Mucosa of gallbladder (tissue), 1 donor: ENCODE data around the gene TMEM219. TPM values are rescaled to one million over a fixed set of nuclear protein-coding genes. Genes with fewer than 3 reads are reported as not detected.

Experiments used
- DNase-seq: peaks from one replicate; pipeline ENCODE4 v3.0.0-alpha.2; 2020; ENCODE audit warnings: low spot score
- total RNA-seq: library from RNA; stranded (reverse); gene quantifications from one replicate; pipeline ENCODE4 v1.2.1, GENCODE V29; 2021
- donor health status: DM: no; HTN: no; CAD: no.

TMEM219 gene
- total RNA-seq, 1 donor from 2014 or later, result 167 TPM

DNA sequence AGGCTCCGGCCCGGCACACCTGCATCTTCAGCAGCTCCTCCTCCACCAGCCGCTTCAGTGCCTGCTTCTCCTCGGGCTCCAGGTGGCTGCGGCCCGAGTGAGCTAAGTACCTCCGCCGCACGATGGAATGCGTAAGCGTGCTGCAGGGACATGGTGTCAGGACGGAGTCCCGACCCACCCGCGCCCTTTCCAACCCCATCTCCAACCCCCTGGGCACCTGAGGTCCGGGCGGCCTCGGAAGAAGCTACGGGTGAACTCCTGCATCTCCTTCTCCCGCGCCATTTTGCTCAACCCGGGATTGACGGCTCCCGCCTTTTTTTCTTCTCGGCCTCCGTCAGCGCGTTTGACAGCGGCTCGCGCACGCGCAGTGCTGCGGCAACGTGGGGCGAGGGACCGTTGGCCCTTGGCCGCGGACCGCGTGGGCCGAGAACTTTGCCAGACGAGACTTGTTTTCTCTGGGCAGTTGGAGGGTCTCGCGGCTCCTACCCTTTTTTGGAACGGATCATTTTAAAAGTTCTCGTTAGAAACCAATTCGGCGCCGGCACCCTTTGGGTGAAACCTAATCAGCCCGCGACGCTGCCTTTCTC is 33.5 kb downstream of the TMEM219 start, which contains the start of gene HIRIP3:
Gene HIRIP3, minus strand, starts transcription at position 294 of the 587 bp plus-strand sequence. Its CDS starts 12 bp downstream, at position 282.
- peak; percentile 87 for DNase-seq

DNA sequence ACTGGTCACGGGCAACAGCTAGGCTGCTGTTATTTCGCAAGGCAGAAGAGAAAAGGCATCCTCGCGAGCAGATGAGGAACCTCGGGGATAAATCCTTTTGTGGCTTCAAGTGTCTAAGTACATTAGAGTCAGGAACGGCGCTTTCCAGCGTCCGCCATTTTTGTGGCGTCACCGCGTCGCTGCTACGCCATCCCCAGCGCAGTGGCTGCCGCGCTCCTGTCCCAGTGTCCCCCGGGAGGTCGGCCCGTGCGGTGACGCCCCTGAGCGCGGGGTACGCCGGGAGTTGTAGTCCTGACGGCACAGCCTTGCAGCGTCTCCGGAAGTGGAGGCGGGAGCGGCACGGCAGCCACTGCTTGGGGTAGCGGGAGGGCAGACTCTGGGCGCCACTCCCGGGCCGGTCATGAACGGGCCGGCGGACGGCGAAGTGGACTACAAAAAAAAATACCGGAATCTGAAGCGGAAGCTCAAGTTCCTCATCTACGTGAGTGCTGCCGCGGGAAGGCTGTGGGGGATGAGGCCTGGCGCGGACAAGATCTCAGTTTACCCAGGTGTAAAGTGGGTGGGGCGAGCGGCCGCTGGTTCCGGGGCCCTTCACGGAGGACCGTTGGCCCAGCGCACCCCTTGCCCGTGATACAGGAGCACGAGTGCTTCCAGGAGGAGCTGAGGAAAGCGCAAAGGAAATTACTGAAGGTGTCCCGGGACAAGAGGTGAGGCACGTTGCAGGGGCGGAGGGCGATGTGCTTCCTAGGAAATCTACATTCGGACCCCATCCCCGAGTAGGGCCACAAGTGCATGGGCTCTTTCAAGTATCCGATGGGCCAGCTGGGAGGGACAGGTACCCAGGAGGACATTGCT is 34.3 kb downstream of the TMEM219 start, which contains the start of gene INO80E:
Gene INO80E, plus strand, starts transcription at position 331 of the 855 bp plus-strand sequence. Its CDS starts 70 bp downstream, at position 401.
- peak; percentile 98 for DNase-seq

DNA sequence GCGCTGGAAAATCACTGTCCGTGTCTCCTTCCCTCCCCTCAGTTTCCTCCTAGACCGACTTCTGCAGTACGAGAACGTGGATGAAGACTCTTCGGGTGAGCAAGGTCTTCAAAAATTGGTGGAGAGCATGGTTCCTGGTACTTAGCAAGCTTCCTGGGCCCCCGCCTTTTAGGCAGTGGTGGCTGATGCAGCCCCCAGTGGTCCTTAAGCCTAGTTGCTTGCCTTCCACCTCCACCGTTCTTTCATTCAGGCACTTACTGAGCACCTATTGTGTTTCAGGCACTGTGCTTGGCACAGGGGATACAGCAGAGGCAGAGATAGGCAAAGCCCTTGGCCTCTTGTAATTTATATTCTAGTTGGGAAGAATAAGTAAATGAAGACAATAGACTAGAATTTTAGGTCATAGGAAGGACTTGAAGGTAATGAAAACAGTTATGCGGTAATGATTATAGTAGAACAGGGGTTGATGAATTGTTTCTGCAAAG is 34.9 kb downstream of the TMEM219 start:
- DNase-seq, result no peak

DNA sequence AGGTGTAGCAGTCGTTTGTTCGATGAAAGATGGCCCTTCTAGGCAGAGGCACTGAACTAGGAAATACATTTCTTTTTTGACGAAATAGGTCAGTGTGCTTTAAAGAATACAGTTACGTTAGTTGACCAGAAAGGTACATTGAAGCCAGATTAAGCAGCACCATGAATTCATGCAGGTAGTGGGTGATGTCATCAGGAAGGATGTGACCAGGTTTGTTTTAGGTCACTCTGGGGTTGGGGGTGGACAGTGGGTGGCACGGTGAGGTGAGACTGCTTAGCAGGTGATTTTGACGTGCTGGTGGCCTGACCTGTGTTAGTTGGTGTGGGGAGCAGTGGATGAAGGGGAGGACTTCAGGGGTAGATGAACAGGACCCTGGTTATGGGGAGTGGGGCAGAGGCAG is 37.7 kb downstream of the TMEM219 start:
- DNase-seq, result no peak

GRCh38 chr16:30000735-30001631 is 39.1 kb downstream of the TMEM219 start:
- no peak for DNase-seq

- no peak for DNase-seq
Measured at GRCh38 chr16:30002614-30003346, 40.9 kb downstream of the TMEM219 start.

- no peak for DNase-seq
Measured at GRCh38 chr16:30003670-30004423, 42.0 kb downstream of the TMEM219 start.

GRCh38 chr16:30004424-30004776 is 42.5 kb downstream of the TMEM219 start:
- DNase-seq, result no peak

DNA sequence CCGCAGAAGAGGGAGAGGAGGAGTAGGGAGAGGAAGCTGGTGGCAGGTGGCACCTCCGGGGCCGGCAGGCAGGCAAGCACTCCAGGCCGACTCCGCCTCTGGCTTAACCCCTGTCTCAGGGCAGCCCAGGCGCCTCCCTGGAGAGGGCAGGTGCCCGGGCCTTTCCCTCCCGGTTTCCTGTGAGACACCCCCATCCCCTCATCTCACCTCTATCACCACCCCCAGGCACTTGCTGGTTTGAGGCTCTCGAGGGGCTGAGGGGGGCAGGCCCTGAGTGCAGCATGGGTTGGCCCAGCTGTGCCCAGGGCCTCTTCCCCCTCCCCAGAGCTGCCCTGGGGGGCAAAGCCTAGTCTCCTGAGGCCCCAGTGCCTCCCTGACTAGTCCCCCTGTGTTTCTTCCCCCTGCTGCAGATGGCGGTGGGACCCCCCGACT is 42.9 kb downstream of the TMEM219 start:
- DNase-seq, result no peak

DNA sequence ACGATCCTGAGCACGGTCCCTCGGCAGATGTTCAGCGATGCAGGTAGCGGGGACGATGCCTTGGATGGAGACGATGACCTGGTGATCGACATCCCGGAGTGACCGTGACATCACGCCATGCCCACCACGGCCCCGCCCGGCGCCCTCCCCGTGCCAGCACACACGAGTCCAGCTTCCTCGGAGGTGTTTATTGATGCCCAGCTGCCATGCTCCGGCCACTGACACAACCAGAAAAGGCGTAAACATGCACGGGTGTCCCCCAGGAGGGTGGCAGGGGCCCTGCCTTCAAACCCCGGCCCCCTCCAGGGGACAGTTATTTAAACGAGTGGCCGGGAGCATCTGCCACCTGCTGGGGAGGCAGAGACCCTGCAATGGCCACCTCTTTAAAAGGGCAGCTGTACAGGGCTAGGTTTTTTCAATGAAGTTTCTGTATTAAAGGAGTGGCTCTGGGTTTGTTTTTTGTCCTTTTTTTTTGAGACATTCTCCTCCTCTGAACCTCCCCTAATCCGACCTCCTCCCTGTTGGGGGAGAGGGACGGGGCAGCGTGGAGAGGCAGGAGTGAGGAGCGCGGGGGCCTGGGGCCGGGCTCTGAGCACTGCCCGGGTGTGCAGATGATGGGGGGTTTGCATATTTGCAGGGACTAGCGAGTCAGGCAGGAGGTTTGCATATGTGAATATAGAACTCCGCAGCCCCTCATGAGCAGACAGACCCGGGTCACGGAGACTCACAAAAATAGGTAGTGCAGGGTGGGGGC is 43.6 kb downstream of the TMEM219 start:
- no peak for DNase-seq

DNA sequence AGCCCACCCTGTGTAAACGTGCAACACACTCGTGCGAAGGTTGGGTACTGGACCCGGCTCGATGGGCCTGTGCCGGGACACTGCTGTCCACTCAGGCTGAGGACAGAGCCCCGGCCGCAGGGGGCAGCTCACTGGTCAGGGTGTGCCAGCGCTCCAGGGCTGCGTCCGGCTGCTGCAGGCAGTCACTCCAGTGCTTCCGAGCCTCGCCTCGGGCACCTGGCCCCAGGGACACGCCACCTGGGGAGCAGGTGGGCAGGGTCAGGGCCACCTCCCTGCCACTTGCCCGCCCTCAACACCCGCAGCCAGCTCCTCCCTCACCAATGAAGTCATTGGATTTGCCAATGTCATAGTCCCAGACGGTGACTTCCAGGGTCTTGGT is 44.2 kb downstream of the TMEM219 start:
- no peak for DNase-seq

- DNase-seq, result no peak
Measured at GRCh38 chr16:30006659-30007377, 44.9 kb downstream of the TMEM219 start.

DNA sequence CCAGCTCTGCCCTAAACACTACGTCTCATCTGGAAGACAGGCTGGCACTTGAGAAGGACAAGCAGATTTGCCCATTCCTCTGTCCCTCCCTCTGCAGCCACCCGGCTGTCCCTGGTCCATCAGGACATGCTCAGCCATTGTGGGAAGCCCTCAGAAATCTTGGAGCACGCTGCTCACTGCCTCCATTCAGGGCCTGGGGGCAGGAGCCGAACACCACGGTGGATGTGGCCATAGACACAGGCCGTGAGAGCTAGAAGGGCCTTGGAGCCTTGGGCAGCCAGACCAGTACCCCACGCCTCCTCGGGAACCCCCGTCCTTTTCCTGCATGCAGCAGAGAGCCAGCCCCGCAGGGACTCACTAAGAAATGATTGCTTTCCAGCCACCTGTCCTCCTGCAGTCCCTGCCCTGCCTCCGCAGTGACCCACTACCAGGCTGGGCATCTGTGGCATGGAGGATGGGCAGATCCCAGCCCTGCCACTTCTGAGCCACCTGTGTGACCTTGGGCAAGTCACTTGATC is 45.6 kb downstream of the TMEM219 start:
- no peak for DNase-seq

- DNase-seq, result no peak
Measured at GRCh38 chr16:30009085-30009862, 47.4 kb downstream of the TMEM219 start.

- no peak for DNase-seq
Measured at GRCh38 chr16:30009990-30010843, 48.3 kb downstream of the TMEM219 start.

DNA sequence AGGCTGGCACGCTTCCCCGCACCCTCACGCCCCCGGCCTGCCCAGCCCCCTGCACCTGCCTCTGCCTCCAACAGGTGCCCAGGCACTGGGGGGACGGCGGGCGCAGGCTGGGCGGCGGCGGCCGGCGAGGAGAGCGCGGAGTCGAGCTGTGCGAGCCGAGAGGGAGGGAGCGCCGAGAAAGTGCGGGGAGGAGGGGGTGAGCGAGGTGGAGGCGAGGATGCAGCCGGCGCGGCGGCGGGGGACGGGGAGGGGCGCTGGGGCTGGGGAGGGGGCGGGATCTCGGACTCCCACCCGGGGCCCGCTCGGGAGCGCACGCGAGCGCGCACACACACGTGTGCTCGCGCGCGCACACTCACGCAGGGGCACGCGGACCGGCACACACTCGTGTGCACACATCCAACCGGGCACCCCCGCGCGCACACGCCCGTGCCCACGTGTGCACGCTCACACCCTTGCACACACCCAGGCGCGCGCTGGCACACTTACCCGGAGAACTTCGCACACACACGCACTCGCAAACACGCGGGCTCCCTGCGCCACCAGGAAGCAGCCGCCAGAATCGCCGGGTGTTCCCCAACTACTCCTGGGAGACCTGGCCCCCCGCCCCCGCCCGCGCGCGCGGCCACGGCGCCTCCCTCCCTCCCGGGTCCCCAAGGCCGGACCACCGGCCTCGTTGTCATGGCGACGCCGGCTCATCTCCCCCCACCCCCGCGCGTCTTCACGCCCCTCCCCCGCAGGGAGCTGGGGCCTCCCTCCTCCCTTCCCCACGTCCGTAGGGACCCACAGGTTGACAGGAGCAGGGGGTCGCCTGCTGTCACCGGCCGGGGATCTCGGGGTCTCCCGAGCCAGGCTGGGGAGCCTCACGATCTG is 49.2 kb downstream of the TMEM219 start, which contains the start of gene DOC2A:
Gene DOC2A, minus strand, starts transcription at position 184 of the 870 bp plus-strand sequence. CDS start 805 bp downstream, outside the sequence.
- no peak for DNase-seq
